GM12874 (cell line): ENCODE data around the gene ZNF277.

ENCODE experiments used
- CTCF ChIP-seq: IDR thresholded peaks from 2 replicates; pipeline ENCODE4 v1.5.1; 2011; ENCODE audit warnings: low read depth, mild to moderate bottlenecking, control low read depth, low read length, moderate library complexity; ENCODE audit not compliant: insufficient read depth

The ZNF277 gene

GRCh38 chr7:112327566-112327965 is 121.1 kb downstream of the ZNF277 start:
- TF ChIP-seq CTCF = no peak

GRCh38 chr7:112331492-112331891 is 125.0 kb downstream of the ZNF277 start:
- no peak for TF ChIP-seq CTCF

GRCh38 chr7:112334366-112334765 is 127.9 kb downstream of the ZNF277 start:
- TF ChIP-seq CTCF = no peak

GRCh38 chr7:112336261-112336660 is 129.8 kb downstream of the ZNF277 start:
- TF ChIP-seq CTCF = no peak

- TF ChIP-seq CTCF = no peak
These were observed 130.6 kb downstream of the ZNF277 start for GRCh38 chr7:112336936-112337576.

GRCh38 chr7:112337892-112338291 is 131.4 kb downstream of the ZNF277 start:
- no peak for TF ChIP-seq CTCF

GRCh38 chr7:112338786-112339185 is 132.3 kb downstream of the ZNF277 start:
- no peak for TF ChIP-seq CTCF
